ENCODE data around the gene CAPN13.

CAPN13 gene

DNA sequence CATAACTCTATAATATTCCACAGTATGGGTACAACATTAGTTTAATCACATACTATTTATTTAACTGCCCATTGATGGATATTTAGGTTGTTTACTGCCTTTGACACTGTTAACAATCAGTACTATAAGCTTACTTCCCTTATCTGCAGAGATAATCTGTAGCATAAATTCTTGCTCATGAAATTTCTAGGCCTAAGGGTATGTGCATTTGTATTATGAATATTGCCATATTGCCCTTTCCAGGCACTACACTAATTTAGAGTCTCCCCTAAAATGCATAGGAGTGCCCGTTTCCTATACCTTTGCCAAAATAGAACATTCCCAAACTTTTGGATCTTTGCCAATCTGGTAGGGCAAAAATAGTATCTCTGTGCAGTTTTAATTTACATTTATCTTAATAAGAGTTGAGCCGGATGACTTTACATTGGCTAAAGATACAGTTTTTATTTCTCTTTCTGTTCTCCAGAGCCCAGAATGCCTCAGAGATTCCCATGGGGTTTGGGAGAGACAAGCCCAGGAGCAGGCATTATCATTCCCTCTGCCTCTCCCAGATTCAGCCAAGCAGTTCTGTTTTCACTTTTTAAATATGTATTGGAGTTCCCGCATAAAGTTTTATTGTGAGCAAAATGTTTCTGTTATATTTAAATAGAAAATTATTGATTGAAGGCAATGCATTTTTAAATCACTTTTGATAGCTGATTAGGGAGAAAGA lies 102.8 kb downstream of the CAPN13 start:
- no peak overlapping the region for H3K4me3 ChIP-seq (ENCODE audit: low read depth in 1 of 2, low read length in 2 of 2)
- no peak overlapping the region for H3K4me2 ChIP-seq (ENCODE audit: insufficient read depth, low read length)
- peaks cover 7% of the 10 kb centered on the region for H3K9me3 ChIP-seq (ENCODE audit: insufficient read depth, low read length, severe bottlenecking)
- H3K9ac ChIP-seq (ENCODE audit: low read depth, low read length), result no peak overlapping the region
- no peak for DNase-seq
- no peaks in the 10 kb centered on the region for H3K79me2 ChIP-seq (ENCODE audit: insufficient read depth, low read length)
- no peak overlapping the region for H3K27ac ChIP-seq (ENCODE audit: low read length)
- no peaks in the 10 kb centered on the region for H3K27me3 ChIP-seq (ENCODE audit: insufficient read depth, low read length, poor library complexity)
- TF ChIP-seq, protein P1, sequence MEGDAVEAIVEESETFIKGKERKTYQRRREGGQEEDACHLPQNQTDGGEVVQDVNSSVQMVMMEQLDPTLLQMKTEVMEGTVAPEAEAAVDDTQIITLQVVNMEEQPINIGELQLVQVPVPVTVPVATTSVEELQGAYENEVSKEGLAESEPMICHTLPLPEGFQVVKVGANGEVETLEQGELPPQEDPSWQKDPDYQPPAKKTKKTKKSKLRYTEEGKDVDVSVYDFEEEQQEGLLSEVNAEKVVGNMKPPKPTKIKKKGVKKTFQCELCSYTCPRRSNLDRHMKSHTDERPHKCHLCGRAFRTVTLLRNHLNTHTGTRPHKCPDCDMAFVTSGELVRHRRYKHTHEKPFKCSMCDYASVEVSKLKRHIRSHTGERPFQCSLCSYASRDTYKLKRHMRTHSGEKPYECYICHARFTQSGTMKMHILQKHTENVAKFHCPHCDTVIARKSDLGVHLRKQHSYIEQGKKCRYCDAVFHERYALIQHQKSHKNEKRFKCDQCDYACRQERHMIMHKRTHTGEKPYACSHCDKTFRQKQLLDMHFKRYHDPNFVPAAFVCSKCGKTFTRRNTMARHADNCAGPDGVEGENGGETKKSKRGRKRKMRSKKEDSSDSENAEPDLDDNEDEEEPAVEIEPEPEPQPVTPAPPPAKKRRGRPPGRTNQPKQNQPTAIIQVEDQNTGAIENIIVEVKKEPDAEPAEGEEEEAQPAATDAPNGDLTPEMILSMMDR (IDR thresholded peaks at IDR 0.05; ENCODE audit: borderline replicate concordance, extremely low read depth, low read length, poor library complexity, severe bottlenecking), result no peak
- TF ChIP-seq EZH2 (IDR thresholded peaks at IDR 0.05; ENCODE audit: borderline replicate concordance, low read depth, low read length, severe bottlenecking), result no peak
- no peaks in the 10 kb centered on the region for H3K4me1 ChIP-seq (ENCODE audit: insufficient read depth, low read length)
- peaks cover 5% of the 10 kb centered on the region; the same call in 1 of the 2 replicates for H4K20me1 ChIP-seq (ENCODE audit: insufficient read depth, low read length)
- H3K36me3 ChIP-seq (ENCODE audit: insufficient read depth, low read length), result no peaks in the 10 kb centered on the region
- H2AFZ ChIP-seq (ENCODE audit: low read depth, low read length), result no peak overlapping the region
- no peak for ATAC-seq (ENCODE audit: insufficient read depth, low read depth)

DNA sequence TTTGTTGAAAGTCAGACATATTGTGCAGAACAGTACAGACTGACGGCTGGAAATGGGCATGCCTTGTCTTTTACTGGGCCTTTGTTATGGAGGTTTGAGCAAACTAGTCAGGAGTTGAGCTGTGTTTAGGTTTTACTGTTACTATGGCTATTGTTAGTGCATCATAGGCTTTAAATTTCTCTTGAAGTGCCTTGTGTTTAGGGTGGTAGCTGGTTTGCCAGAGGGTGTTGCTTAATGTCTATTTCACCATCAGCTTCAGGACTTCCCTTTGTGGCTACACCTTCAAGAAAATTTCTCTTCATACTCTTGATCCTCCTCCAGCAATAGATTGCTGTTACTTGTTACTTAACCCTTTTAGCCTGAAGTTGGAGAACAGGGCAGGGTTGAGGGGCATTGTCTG lies 104.6 kb downstream of the CAPN13 start:
- DNase-seq (no peak), ATAC-seq (ENCODE audit: insufficient read depth, low read depth) (no peak)
- H3K4me2 ChIP-seq (ENCODE audit: insufficient read depth, low read length), result no peak overlapping the region
- no peak overlapping the region for H3K9ac ChIP-seq (ENCODE audit: low read depth, low read length)
- peaks cover 5% of the 10 kb centered on the region; the same call in 1 of the 2 replicates for H4K20me1 ChIP-seq (ENCODE audit: insufficient read depth, low read length)
- no peak overlapping the region for H2AFZ ChIP-seq (ENCODE audit: low read depth, low read length)
- peaks cover 7% of the 10 kb centered on the region for H3K9me3 ChIP-seq (ENCODE audit: insufficient read depth, low read length, severe bottlenecking)
- H3K4me1 ChIP-seq (ENCODE audit: insufficient read depth, low read length), result no peaks in the 10 kb centered on the region
- H3K36me3 ChIP-seq (ENCODE audit: insufficient read depth, low read length), result no peaks in the 10 kb centered on the region
- TF ChIP-seq, protein P1 (IDR thresholded peaks at IDR 0.05; ENCODE audit: borderline replicate concordance, extremely low read depth, low read length, poor library complexity, severe bottlenecking), result no peak
- TF ChIP-seq EZH2 (IDR thresholded peaks at IDR 0.05; ENCODE audit: borderline replicate concordance, low read depth, low read length, severe bottlenecking), result no peak
- no peak overlapping the region for H3K27ac ChIP-seq (ENCODE audit: low read length)
- H3K27me3 ChIP-seq (ENCODE audit: insufficient read depth, low read length, poor library complexity), result no peaks in the 10 kb centered on the region
- no peak overlapping the region for H3K4me3 ChIP-seq (ENCODE audit: low read depth in 1 of 2, low read length in 2 of 2)
- no peaks in the 10 kb centered on the region for H3K79me2 ChIP-seq (ENCODE audit: insufficient read depth, low read length)

DNA sequence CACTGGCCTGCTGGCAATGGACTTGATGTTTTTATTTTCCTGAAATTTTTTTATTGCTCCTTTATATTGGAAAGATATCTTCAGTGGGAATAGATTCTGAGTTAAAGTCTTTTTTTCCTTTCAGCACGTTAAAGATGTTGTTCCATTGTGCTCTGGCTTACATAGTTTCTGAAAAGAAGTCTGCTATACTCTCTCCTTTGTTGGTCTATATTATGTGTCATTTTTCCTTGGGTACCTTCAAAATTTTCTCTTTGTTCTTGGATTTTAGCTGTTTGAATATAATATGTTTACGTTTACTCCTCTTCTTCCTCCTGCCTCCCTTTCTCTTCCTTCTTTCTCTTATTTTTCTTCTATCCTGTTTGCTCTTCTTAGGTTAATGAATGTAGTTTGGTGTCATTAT lies 105.5 kb downstream of the CAPN13 start:
- DNase-seq, result no peak
- no peak for ATAC-seq (ENCODE audit: insufficient read depth, low read depth)

More for the DNA sequence above, 105.5 kb downstream of the CAPN13 start:
- Histone ChIP-seq H3K36me3 (ENCODE audit: insufficient read depth, low read length) (no peaks in the 10 kb centered on the region), H4K20me1 (ENCODE audit: insufficient read depth, low read length) (peaks cover 3% of the 10 kb centered on the region; the same call in 1 of the 2 replicates), H3K9me3 (ENCODE audit: insufficient read depth, low read length, severe bottlenecking) (peaks cover 7% of the 10 kb centered on the region), H3K27ac (ENCODE audit: low read length) (no peak overlapping the region), H3K4me1 (ENCODE audit: insufficient read depth, low read length) (no peaks in the 10 kb centered on the region), H3K79me2 (ENCODE audit: insufficient read depth, low read length) (no peaks in the 10 kb centered on the region), H3K4me3 (ENCODE audit: low read depth in 1 of 2, low read length in 2 of 2) (no peak overlapping the region), H3K9ac (ENCODE audit: low read depth, low read length) (no peak overlapping the region), H3K4me2 (ENCODE audit: insufficient read depth, low read length) (no peak overlapping the region), H3K27me3 (ENCODE audit: insufficient read depth, low read length, poor library complexity) (no peaks in the 10 kb centered on the region), H2AFZ (ENCODE audit: low read depth, low read length) (no peak overlapping the region)
- TF ChIP-seq, protein P1 (IDR thresholded peaks at IDR 0.05; ENCODE audit: borderline replicate concordance, extremely low read depth, low read length, poor library complexity, severe bottlenecking), result no peak
- no peak for TF ChIP-seq EZH2 (IDR thresholded peaks at IDR 0.05; ENCODE audit: borderline replicate concordance, low read depth, low read length, severe bottlenecking)
